NT2/D1 (cell line): Measurements from ENCODE around the gene SMIM22.

Experiments used
- SUZ12 ChIP-seq: IDR thresholded peaks from 2 replicates; pipeline ENCODE4 v1.6.1; 2011; ENCODE audit not compliant: insufficient read length, insufficient read depth; ENCODE audit errors: extremely low read depth
- YY1 ChIP-seq: IDR thresholded peaks from 2 replicates; pipeline ENCODE4 v1.6.1; 2011; ENCODE audit not compliant: insufficient read length, insufficient read depth

DNA sequence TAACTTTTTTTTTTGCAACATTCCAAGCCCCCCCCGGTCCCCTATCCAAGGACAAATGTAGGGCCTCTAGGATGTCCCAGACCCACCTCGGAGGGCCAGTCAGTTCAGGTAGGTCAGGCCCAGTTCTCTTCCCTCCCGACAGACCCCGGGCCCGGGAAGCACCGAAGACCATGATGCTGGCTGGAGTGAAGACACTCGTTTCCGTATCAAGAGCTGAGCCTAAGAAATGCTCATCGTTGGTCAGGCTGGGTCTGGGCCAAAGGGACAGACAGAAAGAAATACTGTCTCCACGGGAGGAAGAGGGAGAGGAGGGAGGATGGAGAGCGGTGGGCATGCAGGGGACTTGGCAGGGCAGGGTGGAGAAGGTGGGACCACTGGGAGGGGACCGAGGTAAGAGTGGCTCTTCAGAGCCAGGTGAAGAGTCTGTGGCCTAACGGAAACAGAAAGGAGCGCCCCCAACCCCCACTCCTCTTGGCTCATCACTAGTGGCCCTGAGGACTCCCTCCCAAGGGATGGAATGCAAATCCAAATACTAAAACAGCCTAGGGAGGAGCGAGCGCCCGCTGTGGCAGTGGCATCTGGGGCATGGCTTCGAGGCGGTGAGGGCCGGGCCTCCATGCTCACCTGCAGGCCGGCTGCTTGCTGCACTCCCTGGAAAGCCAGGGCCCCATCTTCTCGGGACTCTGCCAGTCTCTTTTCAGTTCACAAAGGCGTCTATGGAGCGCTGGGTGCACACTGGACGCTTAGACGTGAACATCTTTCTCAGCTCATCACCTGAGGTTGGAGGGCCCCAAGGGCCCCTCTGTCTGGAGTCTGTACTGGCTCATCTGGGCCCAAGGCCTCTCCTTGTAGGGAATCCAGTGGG lies 9.0 kb downstream of the SMIM22 start:
- no peak for TF ChIP-seq SUZ12
- TF ChIP-seq YY1 = no peak
